Smooth muscle cell (in vitro differentiated cells): ENCODE results near the gene ERMARD. TPM values are rescaled to one million over a fixed set of nuclear protein-coding genes. Genes with fewer than 3 reads are reported as not detected.

Experiments
- DNase-seq: peaks from one replicate; lab custom pipeline; 2025; ENCODE audit not compliant: unreplicated experiment; lab: John Stamatoyannopoulos, UW
- H2AFZ ChIP-seq: fragments of 200-600 bp; sonication (generic); 2 replicates; pipeline ENCODE4 v1.6.0; 2016; ENCODE audit warnings: antibody characterized with exemption, low read depth, mild to moderate bottlenecking
- H3F3A ChIP-seq: fragments of 200-600 bp; sonication (generic); 2 replicates; pipeline ENCODE4 v1.6.0; 2017; ENCODE audit warnings: antibody characterized with exemption, low read depth
- H3K27ac ChIP-seq: fragments of 200-600 bp; sonication (generic); 2 replicates; pipeline ENCODE4 v1.5.1; 2016; ENCODE audit warnings: low read depth, mild to moderate bottlenecking
- H3K27me3 ChIP-seq: fragments of 200-600 bp; sonication (generic); 2 replicates; pipeline ENCODE4 v1.6.1; 2016; ENCODE audit warnings: low read depth, mild to moderate bottlenecking
- H3K36me3 ChIP-seq: fragments of 200-600 bp; sonication (generic); 2 replicates; pipeline ENCODE4 v1.5.1; 2016; ENCODE audit warnings: low read depth
- H3K4me1 ChIP-seq: fragments of 200-600 bp; sonication (generic); 2 replicates; pipeline ENCODE4 v1.5.1; 2016; ENCODE audit warnings: low read depth
- H3K4me2 ChIP-seq: fragments of 200-600 bp; sonication (generic); 2 replicates; pipeline ENCODE4 v1.6.0; 2016; ENCODE audit warnings: mild to moderate bottlenecking
- H3K4me3 ChIP-seq: fragments of 200-600 bp; sonication (generic); 2 replicates; pipeline ENCODE4 v1.5.1; 2016; ENCODE audit warnings: mild to moderate bottlenecking
- H3K79me2 ChIP-seq: fragments of 200-600 bp; sonication (generic); 2 replicates; pipeline ENCODE4 v1.6.0; 2016; ENCODE audit warnings: low read depth, mild to moderate bottlenecking
- H3K9ac ChIP-seq: fragments of 200-600 bp; sonication (generic); 2 replicates; pipeline ENCODE4 v1.6.0; 2016; ENCODE audit warnings: low read depth
- H3K9me3 ChIP-seq: fragments of 200-600 bp; sonication (generic); replicated peaks from 2 replicates; pipeline ENCODE4 v1.5.1; 2016; ENCODE audit warnings: low read depth
- H4K20me1 ChIP-seq: fragments of 200-600 bp; sonication (generic); 2 replicates; pipeline ENCODE4 v1.6.0; 2016; ENCODE audit warnings: low read depth
- WGBS: methylation state at CpG from one replicate; pipeline ENCODE4 v1.1.7; 2016; ENCODE audit warnings: low lambda C conversion rate; 5-methylcytosine and 5-hydroxymethylcytosine counted together
- polyA plus RNA-seq: library from polyadenylated mRNA; unstranded; fragments of >200 nt; fragmentation: Nextera tagmentation; extraction: Ambion mirVana; gene quantifications from 2 replicates; pipeline ENCODE4 v1.2.1, GENCODE V29; 2016
- total RNA-seq: library from RNA; depleted of rRNA; stranded (reverse); fragments of >200 nt; gene quantifications from 2 replicates; pipeline ENCODE4 v1.2.3, GENCODE V29; 2014
- TF ChIP-seq, protein P1 (sequence below): fragments of 200-600 bp; sonication (generic); IDR thresholded peaks from 2 replicates; pipeline ENCODE4 v1.5.1; 2017; ENCODE audit warnings: borderline replicate concordance, mild to moderate bottlenecking, antibody characterized with exemption; ENCODE audit not compliant: insufficient read depth, poor library complexity, severe bottlenecking

Gene ERMARD
- total and polyA plus RNA-seq, 2 experiments from 2014 or later = 23.2 to 55.9 TPM

DNA sequence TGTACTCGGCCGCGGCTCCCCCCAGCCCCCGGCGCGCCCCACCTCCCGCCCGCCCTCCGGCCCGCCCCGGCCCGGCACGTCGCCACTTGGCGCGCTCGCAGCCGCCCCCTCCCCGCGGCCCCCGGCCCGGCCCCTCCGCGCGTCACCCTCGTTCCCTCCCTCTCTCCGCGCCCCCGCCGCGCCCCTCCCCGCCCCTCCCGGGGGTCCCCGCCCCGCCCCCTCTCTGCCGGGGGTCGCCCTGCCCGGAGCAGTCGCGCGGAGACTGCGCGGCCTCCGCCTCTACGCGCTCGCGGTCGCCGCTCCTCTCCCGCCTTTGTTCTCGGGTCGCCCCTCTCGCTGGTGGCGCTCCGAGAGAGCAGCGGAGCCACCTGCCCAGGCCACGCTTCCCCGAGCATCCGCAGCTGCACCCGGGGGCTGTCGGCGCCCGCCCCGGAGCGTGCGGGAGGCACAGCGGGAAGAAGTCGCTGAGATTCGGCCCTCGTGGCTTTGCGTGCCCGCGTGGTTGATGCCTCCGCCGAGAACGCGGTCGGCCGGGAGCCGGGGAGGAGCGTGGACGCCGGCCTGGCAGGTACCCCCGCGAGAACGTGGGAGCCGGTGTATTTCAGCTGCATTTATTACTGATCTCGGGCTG is 26.8 kb upstream of the ERMARD start, which contains the start of gene PHF10:
Gene PHF10 (minus strand): TSS at position 7 of the 631 bp plus-strand sequence. CDS start 569 bp downstream, outside the sequence.
- Histone ChIP-seq H3F3A (peaks cover 3% of the 10 kb centered on the region), H3K36me3 (no peaks in the 10 kb centered on the region), H3K4me3 (peak within 1 kb of the TSS; percentile 73), H3K27ac (peak within 1 kb of the TSS; percentile 74), H3K9me3 (no peaks in the 10 kb centered on the region), H3K9ac (peak within 1 kb of the TSS; percentile 52), H3K79me2 (peaks cover 31% of the 10 kb centered on the region), H4K20me1 (peaks cover 35% of the 10 kb centered on the region), H2AFZ (peak within 1 kb of the TSS; percentile 92), H3K27me3 (no peaks in the 10 kb centered on the region), H3K4me1 (peaks cover 20% of the 10 kb centered on the region), H3K4me2 (peak within 1 kb of the TSS; percentile 95)
- TF ChIP-seq, protein P1, sequence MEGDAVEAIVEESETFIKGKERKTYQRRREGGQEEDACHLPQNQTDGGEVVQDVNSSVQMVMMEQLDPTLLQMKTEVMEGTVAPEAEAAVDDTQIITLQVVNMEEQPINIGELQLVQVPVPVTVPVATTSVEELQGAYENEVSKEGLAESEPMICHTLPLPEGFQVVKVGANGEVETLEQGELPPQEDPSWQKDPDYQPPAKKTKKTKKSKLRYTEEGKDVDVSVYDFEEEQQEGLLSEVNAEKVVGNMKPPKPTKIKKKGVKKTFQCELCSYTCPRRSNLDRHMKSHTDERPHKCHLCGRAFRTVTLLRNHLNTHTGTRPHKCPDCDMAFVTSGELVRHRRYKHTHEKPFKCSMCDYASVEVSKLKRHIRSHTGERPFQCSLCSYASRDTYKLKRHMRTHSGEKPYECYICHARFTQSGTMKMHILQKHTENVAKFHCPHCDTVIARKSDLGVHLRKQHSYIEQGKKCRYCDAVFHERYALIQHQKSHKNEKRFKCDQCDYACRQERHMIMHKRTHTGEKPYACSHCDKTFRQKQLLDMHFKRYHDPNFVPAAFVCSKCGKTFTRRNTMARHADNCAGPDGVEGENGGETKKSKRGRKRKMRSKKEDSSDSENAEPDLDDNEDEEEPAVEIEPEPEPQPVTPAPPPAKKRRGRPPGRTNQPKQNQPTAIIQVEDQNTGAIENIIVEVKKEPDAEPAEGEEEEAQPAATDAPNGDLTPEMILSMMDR = no peak
- WGBS = under 1% methylated on average over 41 of the region's 89 CpGs
- DNase-seq = peak; percentile 25

GRCh38 chr6:169725125-169726048 is 26.0 kb upstream of the ERMARD start:
- no peaks in the 10 kb centered on the region for H3K9me3 ChIP-seq
- TF ChIP-seq, protein P1 = no peak
- H3F3A ChIP-seq = peaks cover 3% of the 10 kb centered on the region
- H2AFZ ChIP-seq = peak overlapping the region; percentile 92
- no peaks in the 10 kb centered on the region for H3K36me3 ChIP-seq
- peak overlapping the region; percentile 52 for H3K9ac ChIP-seq
- H3K79me2 ChIP-seq = peaks cover 23% of the 10 kb centered on the region
- H4K20me1 ChIP-seq = peaks cover 28% of the 10 kb centered on the region
- H3K4me3 ChIP-seq = peak overlapping the region; percentile 73
- WGBS = 21% methylated on average over 29 of the region's 29 CpGs
- H3K4me1 ChIP-seq = peaks cover 20% of the 10 kb centered on the region
- H3K4me2 ChIP-seq = peak overlapping the region; percentile 95
- no peaks in the 10 kb centered on the region for H3K27me3 ChIP-seq
- DNase-seq = no peak
- H3K27ac ChIP-seq = peak overlapping the region; percentile 74

DNA sequence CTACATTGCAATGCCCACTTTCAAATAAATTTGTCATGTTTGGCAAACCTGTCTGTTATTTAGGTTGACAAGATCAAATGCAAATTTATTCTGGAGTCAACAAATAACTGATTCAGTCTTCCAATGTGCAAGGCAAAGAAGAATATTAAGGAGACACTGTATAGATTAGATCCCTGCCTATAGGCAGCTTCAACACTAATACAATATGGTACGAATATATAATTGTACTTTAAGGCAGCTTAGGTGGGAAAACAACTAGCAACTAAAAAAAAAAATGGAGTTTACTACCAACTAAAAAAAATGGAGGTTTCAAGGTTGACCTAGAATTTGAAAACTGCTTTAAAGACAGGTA is 25.4 kb upstream of the ERMARD start:
- Histone ChIP-seq H3K4me2 (no peak overlapping the region), H3K27me3 (no peaks in the 10 kb centered on the region), H2AFZ (no peak overlapping the region), H3F3A (peaks cover 3% of the 10 kb centered on the region), H3K9me3 (no peaks in the 10 kb centered on the region), H3K9ac (no peak overlapping the region), H3K36me3 (no peaks in the 10 kb centered on the region), H3K27ac (no peak overlapping the region), H3K4me3 (no peak overlapping the region), H4K20me1 (peaks cover 22% of the 10 kb centered on the region), H3K4me1 (peaks cover 20% of the 10 kb centered on the region), H3K79me2 (peaks cover 17% of the 10 kb centered on the region)
- WGBS = 89% methylated on average over 1 of the region's 1 CpG
- DNase-seq = no peak
- TF ChIP-seq, protein P1 = no peak
